ENCODE results near the gene SLC10A3.

Gene SLC10A3

GRCh38 chrX:154463611-154464220, 26.7 kb downstream of the SLC10A3 start:
- no peak for DNase-seq (ENCODE audit: low read depth)

- no peak for DNase-seq (ENCODE audit: low read depth)
These were observed 28.0 kb downstream of the SLC10A3 start for GRCh38 chrX:154462396-154462795.

GRCh38 chrX:154460326-154460725, 30.1 kb downstream of the SLC10A3 start:
- DNase-seq (ENCODE audit: low read depth) = no peak

DNA sequence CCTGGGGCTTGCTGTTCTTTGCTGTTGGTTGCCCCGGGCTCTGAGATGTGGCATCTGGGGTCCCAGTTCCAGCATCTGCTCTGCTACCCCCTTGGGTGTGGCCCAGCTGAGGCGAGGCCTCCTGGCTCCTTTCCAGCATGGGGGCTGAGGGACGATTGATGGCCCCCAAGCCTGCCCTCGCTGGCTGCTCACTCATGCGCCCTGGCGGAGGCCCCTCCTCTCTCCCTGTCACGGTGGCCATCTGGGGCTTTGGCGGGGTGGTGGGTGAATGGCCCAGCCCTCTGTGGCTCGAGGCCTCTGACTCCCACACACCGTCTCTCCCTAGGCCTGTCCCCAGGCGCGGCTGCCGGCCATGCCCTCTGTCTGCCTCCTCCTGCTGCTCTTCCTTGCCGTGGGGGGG, 30.6 kb downstream of the SLC10A3 start:
- no peak for DNase-seq (ENCODE audit: low read depth)

DNA sequence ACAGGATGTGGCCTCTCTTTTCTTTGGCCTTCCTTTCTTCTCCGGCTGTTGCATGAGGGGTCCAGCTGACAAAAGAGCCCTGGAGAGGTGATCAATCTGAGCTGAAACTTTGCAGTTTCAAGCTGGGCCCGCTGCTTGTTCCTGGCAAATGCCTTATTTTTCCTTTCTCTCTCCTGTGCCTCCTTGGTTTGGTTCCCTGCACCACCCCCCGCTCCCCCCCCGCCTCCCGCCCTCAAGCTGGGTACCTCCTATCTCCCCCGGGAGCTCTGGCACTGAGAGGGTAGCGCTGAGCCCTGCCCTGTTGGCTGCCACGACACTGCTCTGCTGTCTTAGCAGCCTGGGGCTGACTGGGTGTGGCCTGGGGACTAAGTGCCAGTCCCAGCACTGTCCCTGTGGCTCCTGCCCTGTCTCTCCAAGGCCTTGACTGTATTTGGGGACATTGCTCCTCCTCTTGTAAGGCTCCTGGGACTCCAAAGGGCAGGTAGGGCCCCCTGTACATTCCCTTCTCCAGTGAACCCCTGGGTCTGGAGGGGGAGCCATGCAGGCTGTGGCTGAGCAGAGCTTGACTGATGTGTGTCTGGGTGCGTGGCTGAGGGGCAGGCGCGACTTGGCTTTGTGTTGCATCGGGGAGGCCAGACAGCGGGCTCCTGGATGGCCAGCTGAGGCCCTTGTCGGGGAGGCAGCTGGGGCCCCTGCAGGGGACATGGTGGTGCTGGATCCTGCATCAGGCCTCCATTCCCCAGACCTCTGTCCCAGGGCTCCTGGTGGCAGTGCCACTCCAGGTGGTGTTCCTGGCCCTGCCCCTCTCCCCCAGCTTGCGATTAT, 31.3 kb downstream of the SLC10A3 start:
- DNase-seq (ENCODE audit: low read depth) = no peak

DNA sequence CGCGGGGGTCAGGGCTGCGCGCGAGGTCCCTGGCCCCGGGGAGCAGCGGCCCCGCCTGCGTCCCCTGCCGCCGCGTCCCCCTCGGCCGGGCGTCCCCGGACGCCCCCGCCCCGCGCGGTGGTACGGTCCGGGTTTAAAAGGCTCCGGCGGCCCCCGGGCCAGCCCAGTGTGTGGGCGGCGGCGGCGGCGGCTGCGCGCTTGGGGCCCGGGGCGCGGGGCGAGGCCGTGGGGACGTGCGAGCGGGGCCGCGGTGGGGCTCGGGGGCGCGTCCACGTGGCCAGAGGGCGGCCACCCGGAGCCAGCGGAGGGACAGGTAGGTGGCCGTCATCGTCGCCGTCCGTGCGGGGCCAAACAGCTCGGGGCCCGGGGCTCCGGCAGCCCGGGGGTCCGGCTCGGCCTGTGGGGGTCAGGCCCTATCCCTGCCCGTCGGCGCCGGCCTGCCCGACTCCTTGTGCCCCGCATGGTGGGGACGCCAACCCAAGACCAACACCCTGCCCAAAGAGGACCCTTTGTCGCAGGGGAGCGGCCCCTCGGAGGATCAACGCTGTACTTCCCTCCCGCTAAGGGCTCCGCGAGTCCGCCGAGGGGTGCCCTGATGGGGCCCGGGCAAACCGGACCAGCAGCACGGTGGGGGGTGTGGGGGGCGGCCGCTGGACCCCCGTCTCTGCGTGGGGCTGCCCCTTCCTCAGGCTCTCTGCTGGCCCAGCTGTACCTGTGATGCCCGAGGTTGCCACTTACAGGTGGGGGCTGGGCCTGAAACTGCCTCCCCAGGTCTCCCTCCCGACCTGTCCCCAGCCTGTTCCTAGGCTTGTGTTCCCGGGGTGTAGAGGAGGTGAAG, 32.1 kb downstream of the SLC10A3 start, which contains the start of gene PLXNA3:
Gene PLXNA3, plus strand, starts transcription at position 166 of the 838 bp plus-strand sequence. CDS start 1,903 bp downstream, outside the sequence.
- no peak for DNase-seq (ENCODE audit: low read depth)

GRCh38 chrX:154457491-154458115, 32.8 kb downstream of the SLC10A3 start:
- DNase-seq (ENCODE audit: low read depth) = no peak

GRCh38 chrX:154452823-154453222, 37.6 kb downstream of the SLC10A3 start:
- DNase-seq (ENCODE audit: low read depth) = no peak

DNA sequence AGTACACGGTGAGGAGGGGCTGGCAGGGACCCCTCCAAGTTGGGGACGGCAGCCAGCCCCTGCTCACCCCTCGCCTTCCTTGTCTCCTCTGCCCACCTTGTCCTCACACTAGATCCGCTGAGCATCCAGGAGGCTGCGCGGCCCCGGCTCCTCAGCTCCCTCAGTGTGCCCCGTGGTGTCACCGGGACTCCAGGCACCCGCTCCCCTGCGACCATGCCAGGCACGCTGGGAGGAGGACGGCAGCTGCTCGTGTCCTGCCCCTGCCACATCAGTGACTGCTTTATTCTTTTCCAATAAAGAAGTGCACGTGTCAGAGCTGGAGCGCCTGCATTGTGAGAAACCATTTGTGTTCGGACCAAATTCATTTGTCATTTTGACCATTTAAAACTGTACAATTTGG, 40.1 kb downstream of the SLC10A3 start:
- no peak for DNase-seq (ENCODE audit: low read depth)

GRCh38 chrX:154449618-154450017, 40.8 kb downstream of the SLC10A3 start:
- no peak for DNase-seq (ENCODE audit: low read depth)

GRCh38 chrX:154448484-154448883, 41.9 kb downstream of the SLC10A3 start:
- DNase-seq (ENCODE audit: low read depth) = no peak

- no peak for DNase-seq (ENCODE audit: low read depth)
These were observed 44.0 kb downstream of the SLC10A3 start for GRCh38 chrX:154446430-154446829.

DNA sequence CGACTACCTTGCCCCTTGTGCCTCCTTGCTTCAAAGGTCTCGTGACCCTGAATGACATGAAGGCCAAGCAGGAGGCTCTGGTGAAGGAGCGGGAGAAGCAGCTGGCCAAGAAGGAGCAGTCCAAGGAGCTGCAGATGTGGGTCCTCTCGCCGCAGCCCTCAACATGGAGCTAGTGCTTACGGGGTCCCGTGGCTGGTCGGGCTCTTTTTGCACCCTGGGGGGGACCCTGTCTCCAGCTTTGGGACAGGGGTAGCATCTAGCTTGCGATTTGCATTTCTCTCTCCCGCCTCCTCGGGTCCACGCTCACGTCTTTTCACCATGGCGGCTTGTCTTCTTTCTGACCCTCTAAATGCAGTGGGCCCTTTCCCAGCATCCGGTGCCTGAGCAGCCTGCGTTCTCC, 44.7 kb downstream of the SLC10A3 start:
- no peak for DNase-seq (ENCODE audit: low read depth)

GRCh38 chrX:154444755-154445246, 45.6 kb downstream of the SLC10A3 start:
- no peak for DNase-seq (ENCODE audit: low read depth)

GRCh38 chrX:154443992-154444754, 46.3 kb downstream of the SLC10A3 start, which contains the start of gene FAM50A:
Gene FAM50A (plus strand): TSS chrX:154444141. CDS start chrX:154444236, 95 bp downstream.
- peak; percentile 24 for DNase-seq (ENCODE audit: low read depth)

DNA sequence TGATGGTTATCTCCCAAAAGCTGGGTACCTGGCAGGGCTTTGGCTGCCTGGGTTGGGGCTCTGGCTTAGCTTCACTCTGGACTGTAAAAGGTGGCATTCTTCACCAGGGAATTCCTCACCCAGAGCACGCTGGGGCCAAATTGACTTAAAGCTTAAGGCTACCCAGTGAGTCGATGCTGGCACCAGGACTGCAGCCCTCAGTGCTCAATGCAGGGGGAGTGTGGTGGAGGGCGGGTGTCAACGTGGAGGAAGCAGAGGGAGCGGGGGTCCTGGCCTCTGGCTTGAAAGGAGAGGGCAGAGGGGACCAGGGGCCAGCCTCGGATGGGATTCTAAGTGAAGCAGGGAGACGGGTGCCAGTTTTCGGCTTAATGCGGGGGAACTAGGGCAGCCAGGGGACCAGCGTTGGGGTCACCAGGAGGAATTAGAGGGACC, 46.9 kb downstream of the SLC10A3 start:
- no peak for DNase-seq (ENCODE audit: low read depth)

- no peak for DNase-seq (ENCODE audit: low read depth)
These were observed 48.3 kb downstream of the SLC10A3 start for GRCh38 chrX:154441984-154442707.

GRCh38 chrX:154441564-154441963, 48.9 kb downstream of the SLC10A3 start:
- no peak for DNase-seq (ENCODE audit: low read depth)

- DNase-seq (ENCODE audit: low read depth) = no peak
These were observed 49.6 kb downstream of the SLC10A3 start for GRCh38 chrX:154440623-154441357.

- no peak for DNase-seq (ENCODE audit: low read depth)
These were observed 50.6 kb downstream of the SLC10A3 start for GRCh38 chrX:154439841-154440240.

Data from stimulated activated CD8-positive, alpha-beta memory T cell treated with anti-CD3 and anti-CD28 coated beads, Interleukin-15, amount 100 ng/mL, for 1 hour (primary cell).